ENCODE data around the gene HUS1B. TPM values are rescaled to one million over a fixed set of nuclear protein-coding genes. Genes with fewer than 3 reads are reported as not detected.
A peak's percentile ranks its signal among the peaks of the same experiment; 100 is the strongest.

HUS1B gene
- total and polyA plus RNA-seq, 2 of the 13 experiments (the other 11 are each of a cell fraction or from before 2014, with no cell fraction given) = 0.18 to 0.40 TPM

DNA sequence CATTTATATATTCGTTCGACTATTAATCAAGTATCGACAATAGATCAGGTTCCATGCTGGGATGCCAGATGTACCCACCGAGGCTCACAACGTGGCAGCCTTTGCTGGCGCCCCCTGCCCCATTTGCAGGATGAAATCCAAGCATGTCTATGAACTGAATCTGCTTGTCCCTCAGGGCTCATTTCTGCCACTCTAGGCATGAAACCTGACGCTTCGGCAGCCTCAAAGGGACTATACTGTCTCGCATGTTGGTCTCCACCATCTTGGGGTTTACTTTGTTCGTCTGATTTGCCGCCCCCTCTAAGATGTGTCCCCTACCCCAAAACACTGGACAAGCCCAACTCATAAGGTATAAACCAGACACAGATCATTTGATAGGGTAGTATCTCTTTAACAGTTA lies 36.7 kb downstream of the HUS1B start:
- H3K36me3 ChIP-seq (replicated peaks in 1 of 2; ENCODE audit: control insufficient read depth in 1 of 2, insufficient read depth in 2 of 2, low read length in 2 of 2) = peaks cover 1 to 9% of the 10 kb centered on the region in 2 experiments; a peak in 4 of 5 replicates
- no peaks in the 10 kb centered on the region for H3K79me2 ChIP-seq (ENCODE audit: insufficient read depth, low read length)
- no peak overlapping the region for H3K4me3 ChIP-seq (replicated peaks in 1 of 3; ENCODE audit: insufficient read depth in 1 of 3, low read depth in 2 of 3, low read length in 3 of 3)
- H3K9me3 ChIP-seq (ENCODE audit: low read length) = no peaks in the 10 kb centered on the region
- H2AFZ ChIP-seq (ENCODE audit: low read length) = no peak overlapping the region
- no peaks in the 10 kb centered on the region for H3K27me3 ChIP-seq (ENCODE audit: control insufficient read depth in 1 of 2, insufficient read depth in 2 of 2, low read length in 2 of 2)
- intact Hi-C loops (cut with micrococcal nuclease; ENCODE audit: unreplicated experiment) = no loop called here
- H4K20me1 ChIP-seq (ENCODE audit: insufficient read depth, low read length) = 0 out of 2 replicates have a peak, but pooled peaks cover 3% of the 10 kb centered on the region
- ChIA-PET CTCF (ENCODE audit: low intra/inter-chr PET ratio, low total read pairs) (no interaction called here), POLR2A (no interaction called here)
- no peak overlapping the region for H3K9ac ChIP-seq (ENCODE audit: insufficient read depth, low read depth, low read length)
- H3K27ac ChIP-seq (ENCODE audit: extremely low read length, insufficient read depth, low read length) = no peak overlapping the region
- in situ Hi-C loops (cut with HindIII; ENCODE audit: extremely low pct_ligation_motif_present, low pct_unique_long_range_greater_than_20kb) = no loop called here
- no peak overlapping the region for H3K4me2 ChIP-seq (ENCODE audit: low read depth, low read length)
- FAIRE-seq = no peak
- no peak for ATAC-seq
- TF ChIP-seq, protein P1, sequence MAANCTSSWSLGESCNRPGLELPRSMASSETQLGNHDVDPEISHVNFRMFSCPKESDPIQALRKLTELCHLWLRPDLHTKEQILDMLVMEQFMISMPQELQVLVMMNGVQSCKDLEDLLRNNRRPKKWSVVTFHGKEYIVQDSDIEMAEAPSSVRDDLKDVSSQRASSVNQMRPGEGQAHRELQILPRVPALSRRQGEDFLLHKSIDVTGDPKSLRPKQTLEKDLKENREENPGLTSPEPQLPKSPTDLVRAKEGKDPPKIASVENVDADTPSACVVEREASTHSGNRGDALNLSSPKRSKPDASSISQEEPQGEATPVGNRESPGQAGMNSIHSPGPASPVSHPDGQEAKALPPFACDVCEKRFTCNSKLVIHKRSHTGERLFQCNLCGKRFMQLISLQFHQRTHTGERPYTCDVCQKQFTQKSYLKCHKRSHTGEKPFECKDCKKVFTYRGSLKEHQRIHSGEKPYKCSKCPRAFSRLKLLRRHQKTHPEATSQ (CRISPR knock-in tag; IDR thresholded peaks at IDR 0.05; ENCODE audit: borderline replicate concordance) = no peak
- BruUV-seq (replicated peaks) = no TSS peak
- DNase-seq (ENCODE audit: low spot score) = no peak
- H3K4me1 ChIP-seq (ENCODE audit: insufficient read depth, low read length) = no peaks in the 10 kb centered on the region
- WGBS (ENCODE audit: low lambda C conversion rate) = 96% methylated on average over 11 of the region's 11 CpGs

DNA sequence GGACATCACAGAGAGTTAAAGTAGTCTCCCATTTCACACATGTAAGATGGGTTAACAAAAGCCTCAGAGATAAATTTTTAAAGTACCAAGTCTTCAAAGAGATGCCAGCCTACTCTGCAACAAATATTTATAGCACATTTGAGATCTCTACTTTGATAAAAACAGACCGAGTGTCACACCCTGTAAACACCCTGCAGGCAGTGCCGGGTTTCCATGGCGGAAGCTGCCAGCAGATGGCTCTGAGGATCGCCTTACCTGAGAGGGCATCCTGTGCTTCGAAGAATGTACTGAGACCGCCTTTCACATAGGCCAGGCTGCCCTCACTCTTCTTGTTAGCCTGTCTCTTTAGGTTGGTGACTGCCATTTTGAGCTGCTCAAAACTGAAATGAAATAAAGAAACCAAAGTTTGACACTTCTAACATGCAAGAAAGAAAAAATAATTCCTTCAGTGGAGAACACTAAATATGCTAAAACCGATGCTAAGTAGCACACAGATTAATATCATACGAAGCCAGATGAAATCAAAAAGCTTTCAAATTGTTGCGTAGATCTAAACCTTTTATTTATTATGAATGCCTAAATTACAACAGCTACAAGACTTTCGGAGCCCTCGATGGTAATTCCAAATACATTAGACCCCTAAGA lies 39.3 kb downstream of the HUS1B start:
- FAIRE-seq = peak; percentile 36
- Histone ChIP-seq H3K9ac (ENCODE audit: insufficient read depth, low read depth, low read length) (no peak overlapping the region), H3K36me3 (replicated peaks in 1 of 2; ENCODE audit: control insufficient read depth in 1 of 2, insufficient read depth in 2 of 2, low read length in 2 of 2) (peaks cover 1 to 8% of the 10 kb centered on the region in 2 experiments; a peak in 4 of 5 replicates), H3K4me3 (replicated peaks in 1 of 3; ENCODE audit: insufficient read depth in 1 of 3, low read depth in 2 of 3, low read length in 3 of 3) (no peak overlapping the region), H3K27me3 (ENCODE audit: control insufficient read depth in 1 of 2, insufficient read depth in 2 of 2, low read length in 2 of 2) (no peaks in the 10 kb centered on the region), H3K27ac (ENCODE audit: extremely low read length, insufficient read depth, low read length) (no peak overlapping the region), H3K9me3 (ENCODE audit: low read length) (no peaks in the 10 kb centered on the region), H2AFZ (ENCODE audit: low read length) (no peak overlapping the region), H3K4me2 (ENCODE audit: low read depth, low read length) (no peak overlapping the region), H3K4me1 (ENCODE audit: insufficient read depth, low read length) (no peaks in the 10 kb centered on the region), H3K79me2 (ENCODE audit: insufficient read depth, low read length) (no peaks in the 10 kb centered on the region), H4K20me1 (ENCODE audit: insufficient read depth, low read length) (no peaks in the 10 kb centered on the region)
- BruUV-seq (replicated peaks) = no TSS peak
- DNase-seq (ENCODE audit: low spot score) = no peak
- intact Hi-C loops (cut with micrococcal nuclease; ENCODE audit: unreplicated experiment) (no loop called here), in situ Hi-C loops (cut with HindIII; ENCODE audit: extremely low pct_ligation_motif_present, low pct_unique_long_range_greater_than_20kb) (no loop called here)
- 92% methylated on average over 11 of the region's 11 CpGs for WGBS (ENCODE audit: low lambda C conversion rate)
- POLR2A ChIA-PET = no interaction called here
- CTCF ChIA-PET (ENCODE audit: low intra/inter-chr PET ratio, low total read pairs) = interaction anchor here (1.1 kb wide), 1 partner anchor 780 kb away, joined by 3 read pairs; no protein-coding TSS in a partner anchor
- peak; percentile 75 for ATAC-seq
- no peak for TF ChIP-seq ZNF879 (CRISPR knock-in tag; IDR thresholded peaks at IDR 0.05)
- no peak for TF ChIP-seq IKZF4 (CRISPR knock-in tag; IDR thresholded peaks at IDR 0.05; ENCODE audit: borderline replicate concordance, low read depth, not compliant biosample characterization)
- TF ChIP-seq, protein P2, sequence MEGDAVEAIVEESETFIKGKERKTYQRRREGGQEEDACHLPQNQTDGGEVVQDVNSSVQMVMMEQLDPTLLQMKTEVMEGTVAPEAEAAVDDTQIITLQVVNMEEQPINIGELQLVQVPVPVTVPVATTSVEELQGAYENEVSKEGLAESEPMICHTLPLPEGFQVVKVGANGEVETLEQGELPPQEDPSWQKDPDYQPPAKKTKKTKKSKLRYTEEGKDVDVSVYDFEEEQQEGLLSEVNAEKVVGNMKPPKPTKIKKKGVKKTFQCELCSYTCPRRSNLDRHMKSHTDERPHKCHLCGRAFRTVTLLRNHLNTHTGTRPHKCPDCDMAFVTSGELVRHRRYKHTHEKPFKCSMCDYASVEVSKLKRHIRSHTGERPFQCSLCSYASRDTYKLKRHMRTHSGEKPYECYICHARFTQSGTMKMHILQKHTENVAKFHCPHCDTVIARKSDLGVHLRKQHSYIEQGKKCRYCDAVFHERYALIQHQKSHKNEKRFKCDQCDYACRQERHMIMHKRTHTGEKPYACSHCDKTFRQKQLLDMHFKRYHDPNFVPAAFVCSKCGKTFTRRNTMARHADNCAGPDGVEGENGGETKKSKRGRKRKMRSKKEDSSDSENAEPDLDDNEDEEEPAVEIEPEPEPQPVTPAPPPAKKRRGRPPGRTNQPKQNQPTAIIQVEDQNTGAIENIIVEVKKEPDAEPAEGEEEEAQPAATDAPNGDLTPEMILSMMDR (CRISPR knock-in tag; IDR thresholded peaks at IDR 0.05) = peak; percentile 60
- no peak for TF ChIP-seq ZNF777 (CRISPR knock-in tag; IDR thresholded peaks at IDR 0.05)
- no peak for TF ChIP-seq HES4 (CRISPR knock-in tag; IDR thresholded peaks at IDR 0.05; ENCODE audit: borderline replicate concordance)
- no peak for TF ChIP-seq ZSCAN9 (CRISPR knock-in tag; IDR thresholded peaks at IDR 0.05; ENCODE audit: borderline replicate concordance)
- TF ChIP-seq STAG1 (CRISPR knock-in tag; IDR thresholded peaks at IDR 0.05) = peak; percentile 49; the same call in 1 of the 2 replicates
- no peak for TF ChIP-seq RBM39 (IDR thresholded peaks at IDR 0.05; ENCODE audit: low read depth, low read length, poor library complexity, severe bottlenecking)
- TF ChIP-seq ZNF343 (CRISPR knock-in tag; IDR thresholded peaks at IDR 0.05) = no peak
- TF ChIP-seq STAT5B (CRISPR knock-in tag; IDR thresholded peaks at IDR 0.05) = no peak
- no peak for TF ChIP-seq FOSL1 (CRISPR knock-in tag; IDR thresholded peaks at IDR 0.05; ENCODE audit: borderline replicate concordance)
- no peak for TF ChIP-seq ZNF619 (CRISPR knock-in tag; IDR thresholded peaks at IDR 0.05)
- TF ChIP-seq, protein P3, sequence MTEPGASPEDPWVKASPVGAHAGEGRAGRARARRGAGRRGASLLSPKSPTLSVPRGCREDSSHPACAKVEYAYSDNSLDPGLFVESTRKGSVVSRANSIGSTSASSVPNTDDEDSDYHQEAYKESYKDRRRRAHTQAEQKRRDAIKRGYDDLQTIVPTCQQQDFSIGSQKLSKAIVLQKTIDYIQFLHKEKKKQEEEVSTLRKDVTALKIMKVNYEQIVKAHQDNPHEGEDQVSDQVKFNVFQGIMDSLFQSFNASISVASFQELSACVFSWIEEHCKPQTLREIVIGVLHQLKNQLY (CRISPR knock-in tag; IDR thresholded peaks at IDR 0.05) = no peak
- peak; percentile 16; the same call in 1 of the 2 replicates for TF ChIP-seq SMC3 (IDR thresholded peaks at IDR 0.05; ENCODE audit: low read length)
